ENCODE measurements around the gene MYBPC1. TPM values are rescaled to one million over a fixed set of nuclear protein-coding genes. Genes with fewer than 3 reads are reported as not detected.

The MYBPC1 gene
- polyA plus RNA-seq, 1 of the 3 experiments (the other 2 are of a cell fraction): not detected

DNA sequence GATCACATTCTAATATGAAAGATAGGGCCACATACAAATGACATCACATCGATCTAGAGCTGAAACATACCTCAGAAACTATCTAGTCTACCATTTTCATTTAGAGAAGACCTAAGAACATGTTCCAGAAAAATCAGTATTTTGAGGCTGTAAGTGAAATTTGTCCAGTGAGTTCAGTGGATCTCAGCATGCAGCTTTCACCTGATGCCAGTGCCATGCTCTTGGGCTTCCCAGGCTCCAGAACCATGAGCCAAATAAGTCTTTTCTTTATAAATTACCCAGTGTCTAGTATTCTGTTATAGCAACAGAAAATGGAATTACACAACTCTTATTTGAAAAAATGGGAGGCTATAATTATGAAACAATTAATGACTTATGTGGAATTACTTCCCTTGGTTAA is 111.6 kb downstream of the MYBPC1 start:
- Histone ChIP-seq H3K9ac (no peak overlapping the region), H3K4me1 (ENCODE audit: control insufficient read depth in 1 of 2, insufficient read depth in 2 of 2, low read depth in 1 of 2, low read length in 1 of 2) (no peaks in the 10 kb centered on the region), H3K36me3 (replicated peaks in 1 of 2; ENCODE audit: control insufficient read depth in 1 of 2, insufficient read depth in 2 of 2, low read length in 1 of 2) (no peaks in the 10 kb centered on the region), H3K27me3 (ENCODE audit: insufficient read depth) (no peaks in the 10 kb centered on the region), H3K9me3 (no peaks in the 10 kb centered on the region), H4K20me1 (ENCODE audit: insufficient read depth) (no peaks in the 10 kb centered on the region), H3F3A (replicated peaks; ENCODE audit: insufficient read depth) (no peaks in the 10 kb centered on the region), H3K4me3 (ENCODE audit: low read depth in 2 of 2, low read length in 1 of 2) (no peak overlapping the region), H3K27ac (ENCODE audit: low read depth in 2 of 2, low read length in 1 of 2) (no peak overlapping the region), H3K9me2 (no peaks in the 10 kb centered on the region), H3K4me2 (no peak overlapping the region), H2AFZ (ENCODE audit: low read depth) (no peak overlapping the region), H3K79me2 (ENCODE audit: insufficient read depth) (peaks cover 7% of the 10 kb centered on the region; the same call in 1 of the 2 replicates)
- TF ChIP-seq RXRA (IDR thresholded peaks at IDR 0.05; ENCODE audit: borderline replicate concordance, low read depth) (no peak), TCF12 (IDR thresholded peaks at IDR 0.05) (no peak), RFX5 (IDR thresholded peaks at IDR 0.05; ENCODE audit: low read length) (no peak), GABPA (IDR thresholded peaks at IDR 0.05; ENCODE audit: low read depth) (no peak), RCOR1 (IDR thresholded peaks at IDR 0.05; ENCODE audit: low read length) (no peak), RAD21 (IDR thresholded peaks at IDR 0.05; ENCODE audit: low read length) (no peak), SMC3 (IDR thresholded peaks at IDR 0.05; ENCODE audit: low read depth, low read length) (no peak)
- CTCF ChIA-PET: interaction anchor here (1.9 kb wide), 1 partner anchor 67 kb away, joined by 6 read pairs; no protein-coding TSS in a partner anchor
- POLR2A ChIA-PET: no interaction called here
- no peak for DNase-seq
- 100% methylated on average over 1 of the region's 1 CpG for WGBS (ENCODE audit: low lambda C conversion rate)

DNA sequence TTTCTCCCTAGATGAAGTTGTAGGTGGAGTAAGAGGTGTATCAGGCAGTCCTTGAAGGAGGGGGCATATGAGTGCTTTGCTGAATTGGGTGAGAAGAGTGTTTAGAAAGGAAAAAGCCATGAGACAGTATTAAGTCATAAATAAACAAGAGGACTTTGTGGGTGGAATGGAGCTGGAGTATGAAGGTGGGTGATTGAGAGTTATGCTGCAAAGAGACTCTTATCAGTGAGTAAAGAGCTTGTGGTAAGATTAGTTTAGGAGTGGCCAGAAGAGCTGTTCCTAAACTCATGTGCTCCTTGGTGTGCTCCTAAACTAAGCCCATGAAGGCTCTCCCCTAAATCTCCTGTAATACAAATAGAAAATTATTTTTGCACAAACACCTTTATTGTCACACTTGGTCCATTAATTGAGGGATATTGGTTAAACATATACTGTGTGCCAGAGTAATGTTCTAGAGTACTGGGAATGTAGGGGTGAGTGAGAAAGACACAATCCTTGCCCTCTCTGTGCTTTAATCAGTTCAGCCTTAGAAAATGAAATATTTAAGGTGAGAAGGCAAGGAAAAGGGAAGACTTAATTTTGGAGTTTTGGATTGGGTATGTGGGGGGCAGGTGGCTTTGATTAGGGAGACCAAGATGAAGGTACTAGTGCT is 112.5 kb downstream of the MYBPC1 start:
- no peak overlapping the region for H3K4me2 ChIP-seq
- no peaks in the 10 kb centered on the region for H3K36me3 ChIP-seq (replicated peaks in 1 of 2; ENCODE audit: control insufficient read depth in 1 of 2, insufficient read depth in 2 of 2, low read length in 1 of 2)
- H3K79me2 ChIP-seq (ENCODE audit: insufficient read depth): peaks cover 3% of the 10 kb centered on the region; the same call in 1 of the 2 replicates
- no peak overlapping the region for H3K27ac ChIP-seq (ENCODE audit: low read depth in 2 of 2, low read length in 1 of 2)
- no peaks in the 10 kb centered on the region for H3K9me3 ChIP-seq
- TF ChIP-seq JUND (IDR thresholded peaks at IDR 0.05) (no peak), EZH2phosphoT487 (IDR thresholded peaks at IDR 0.05; ENCODE audit: borderline replicate concordance, low read depth) (no peak), PBX3 (IDR thresholded peaks at IDR 0.05) (no peak), TCF12 (IDR thresholded peaks at IDR 0.05) (no peak), RCOR1 (IDR thresholded peaks at IDR 0.05; ENCODE audit: low read length) (no peak), RFX5 (IDR thresholded peaks at IDR 0.05; ENCODE audit: low read length) (no peak), USF2 (IDR thresholded peaks at IDR 0.05; ENCODE audit: borderline replicate concordance, low read depth, low read length) (no peak), TAF1 (IDR thresholded peaks at IDR 0.05; ENCODE audit: borderline replicate concordance, low read depth, low read length) (no peak)
- TF ChIP-seq, protein P1, sequence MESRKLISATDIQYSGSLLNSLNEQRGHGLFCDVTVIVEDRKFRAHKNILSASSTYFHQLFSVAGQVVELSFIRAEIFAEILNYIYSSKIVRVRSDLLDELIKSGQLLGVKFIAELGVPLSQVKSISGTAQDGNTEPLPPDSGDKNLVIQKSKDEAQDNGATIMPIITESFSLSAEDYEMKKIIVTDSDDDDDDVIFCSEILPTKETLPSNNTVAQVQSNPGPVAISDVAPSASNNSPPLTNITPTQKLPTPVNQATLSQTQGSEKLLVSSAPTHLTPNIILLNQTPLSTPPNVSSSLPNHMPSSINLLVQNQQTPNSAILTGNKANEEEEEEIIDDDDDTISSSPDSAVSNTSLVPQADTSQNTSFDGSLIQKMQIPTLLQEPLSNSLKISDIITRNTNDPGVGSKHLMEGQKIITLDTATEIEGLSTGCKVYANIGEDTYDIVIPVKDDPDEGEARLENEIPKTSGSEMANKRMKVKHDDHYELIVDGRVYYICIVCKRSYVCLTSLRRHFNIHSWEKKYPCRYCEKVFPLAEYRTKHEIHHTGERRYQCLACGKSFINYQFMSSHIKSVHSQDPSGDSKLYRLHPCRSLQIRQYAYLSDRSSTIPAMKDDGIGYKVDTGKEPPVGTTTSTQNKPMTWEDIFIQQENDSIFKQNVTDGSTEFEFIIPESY (IDR thresholded peaks at IDR 0.05; ENCODE audit: borderline replicate concordance, low read depth): no peak
- TF ChIP-seq, protein P2, sequence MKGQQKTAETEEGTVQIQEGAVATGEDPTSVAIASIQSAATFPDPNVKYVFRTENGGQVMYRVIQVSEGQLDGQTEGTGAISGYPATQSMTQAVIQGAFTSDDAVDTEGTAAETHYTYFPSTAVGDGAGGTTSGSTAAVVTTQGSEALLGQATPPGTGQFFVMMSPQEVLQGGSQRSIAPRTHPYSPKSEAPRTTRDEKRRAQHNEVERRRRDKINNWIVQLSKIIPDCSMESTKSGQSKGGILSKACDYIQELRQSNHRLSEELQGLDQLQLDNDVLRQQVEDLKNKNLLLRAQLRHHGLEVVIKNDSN (IDR thresholded peaks at IDR 0.05; ENCODE audit: borderline replicate concordance, low read depth): no peak
- no peak overlapping the region for H3K9ac ChIP-seq
- POLR2A ChIA-PET: no interaction called here
- H3K4me3 ChIP-seq (ENCODE audit: low read depth in 2 of 2, low read length in 1 of 2): no peak overlapping the region
- H4K20me1 ChIP-seq (ENCODE audit: insufficient read depth): no peaks in the 10 kb centered on the region
- no peaks in the 10 kb centered on the region for H3K27me3 ChIP-seq (ENCODE audit: insufficient read depth)
- no peaks in the 10 kb centered on the region for H3F3A ChIP-seq (replicated peaks; ENCODE audit: insufficient read depth)
- H3K9me2 ChIP-seq: no peaks in the 10 kb centered on the region
- no peak for DNase-seq
- no peak overlapping the region for H2AFZ ChIP-seq (ENCODE audit: low read depth)
- CTCF ChIA-PET: interaction anchor here (1.2 to 1.9 kb wide), 2 partner anchors 16 to 66 kb away, joined by 3 to 6 read pairs; no protein-coding TSS in a partner anchor
- H3K4me1 ChIP-seq (ENCODE audit: control insufficient read depth in 1 of 2, insufficient read depth in 2 of 2, low read depth in 1 of 2, low read length in 1 of 2): no peaks in the 10 kb centered on the region

Data from SK-N-SH (cell line).